Measurements from ENCODE around the gene MPHOSPH9. TPM values are rescaled to one million over a fixed set of nuclear protein-coding genes. Genes with fewer than 3 reads are reported as not detected.

Gene MPHOSPH9
- total and polyA plus RNA-seq, 2 of the 13 experiments (the other 11 are each of a cell fraction or from before 2014, with no cell fraction given), result 20.3 to 63.4 TPM

- TF ChIP-seq SMYD3 (CRISPR knock-in tag; IDR thresholded peaks at IDR 0.05) (peak; percentile 65; the same call in 1 of the 2 replicates), ZNF296 (CRISPR knock-in tag; conservative IDR thresholded peaks at IDR 0.05) (no peak; the same call in 1 of the 2 replicates), THRA (CRISPR knock-in tag; IDR thresholded peaks at IDR 0.05; ENCODE audit: borderline replicate concordance) (no peak), KLF12 (CRISPR knock-in tag; IDR thresholded peaks at IDR 0.05; ENCODE audit: borderline replicate concordance) (no peak), SYNCRIP (IDR thresholded peaks at IDR 0.05; ENCODE audit: insufficient read depth, low read depth, low read length) (no peak), ATF6 (CRISPR knock-in tag; conservative IDR thresholded peaks at IDR 0.05) (no peak), SIN3B (IDR thresholded peaks at IDR 0.05; ENCODE audit: low read length) (no peak), HHEX (CRISPR knock-in tag; IDR thresholded peaks at IDR 0.05) (no peak), CSRNP2 (CRISPR knock-in tag; conservative IDR thresholded peaks at IDR 0.05; ENCODE audit: low read depth) (no peak), ZNF292 (CRISPR knock-in tag; IDR thresholded peaks at IDR 0.05; ENCODE audit: borderline replicate concordance, low read depth) (no peak), SMC3 (IDR thresholded peaks at IDR 0.05; ENCODE audit: low read length) (no peak), KLF13 (CRISPR knock-in tag; IDR thresholded peaks at IDR 0.05) (no peak), MAFF (IDR thresholded peaks at IDR 0.05; ENCODE audit: low read depth, low read length) (no peak), RBFOX2 (IDR thresholded peaks at IDR 0.05; ENCODE audit: low read depth, low read length) (peak; percentile 99), U2AF2 (IDR thresholded peaks at IDR 0.05; ENCODE audit: low read depth, low read length) (0 out of 2 replicates have a peak, but pooled peaks have one; percentile 46), ZNF777 (CRISPR knock-in tag; IDR thresholded peaks at IDR 0.05) (peak; percentile 47; the same call in 1 of the 2 replicates), ATF7-NPFF (CRISPR knock-in tag; IDR thresholded peaks at IDR 0.05; ENCODE audit: low read depth) (peak; percentile 92), ZMYM4 (CRISPR knock-in tag; IDR thresholded peaks at IDR 0.05) (peak; percentile 86), KLF15 (CRISPR knock-in tag; IDR thresholded peaks at IDR 0.05; ENCODE audit: borderline replicate concordance) (peak; percentile 84; the same call in 1 of the 2 replicates), PITX1 (CRISPR knock-in tag; IDR thresholded peaks at IDR 0.05) (no peak), BCL3 (CRISPR knock-in tag; IDR thresholded peaks at IDR 0.05) (peak; percentile 41; the same call in 1 of the 2 replicates), ZNF614 (CRISPR knock-in tag; IDR thresholded peaks at IDR 0.05; ENCODE audit: borderline replicate concordance) (peak; percentile 49; the same call in 1 of the 2 replicates), ZNF816 (CRISPR knock-in tag; IDR thresholded peaks at IDR 0.05; ENCODE audit: borderline replicate concordance) (peak; percentile 68; the same call in 1 of the 2 replicates)
Measured at GRCh38 chr12:123232807-123233504, at the start of gene MPHOSPH9, which contains the start of gene MTRFR (continued).
